GM19193 (cell line): ENCODE results near the gene FER1L5.

Experiments used
- POLR2A ChIP-seq: IDR thresholded peaks from 4 replicates; pipeline ENCODE4 v1.6.1; 2011; ENCODE audit not compliant: insufficient read depth, insufficient read length; ENCODE audit errors: extremely low read depth

FER1L5 gene

DNA sequence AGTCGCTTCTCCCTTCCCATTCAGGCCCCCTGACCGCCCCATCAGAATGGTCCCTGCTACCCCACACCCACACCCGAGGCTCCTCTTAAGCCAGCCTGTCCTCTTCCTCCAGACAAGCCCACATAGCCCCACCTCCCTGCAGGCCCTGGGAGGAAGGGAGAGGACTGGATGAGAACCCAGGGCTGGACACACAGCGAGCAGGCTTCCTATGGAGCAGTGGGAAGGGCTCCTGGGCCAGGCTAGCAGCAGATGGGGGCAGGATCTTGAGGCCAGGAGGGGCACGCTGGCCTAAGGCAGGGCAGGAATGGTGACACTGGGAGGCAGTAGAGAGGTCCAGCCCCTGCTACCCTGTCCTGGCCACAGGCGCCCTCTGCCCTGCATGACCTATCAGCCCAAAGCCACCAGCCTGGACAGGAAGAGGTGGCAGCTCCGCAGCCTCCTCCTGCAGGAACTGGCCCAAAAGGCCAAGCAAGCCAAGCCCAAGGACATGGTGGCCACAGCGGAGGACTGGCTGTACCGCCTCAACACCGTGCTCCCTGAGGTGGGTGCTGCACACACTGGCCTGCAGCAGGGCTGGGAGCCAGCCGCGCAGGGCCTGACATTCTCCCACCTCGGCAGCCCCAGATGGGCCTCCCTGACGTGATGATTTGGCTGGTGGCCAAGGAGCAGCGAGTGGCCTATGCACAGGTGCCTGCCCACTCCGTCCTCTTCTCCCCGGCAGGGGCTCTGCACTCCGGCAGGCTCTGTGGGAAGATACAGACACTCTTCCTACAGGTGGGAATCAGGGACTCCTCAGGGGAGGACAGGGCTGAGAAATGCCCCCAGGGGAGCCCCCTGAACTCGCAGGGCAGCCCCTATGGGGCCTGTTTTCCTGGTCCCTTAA lies 43.3 kb downstream of the FER1L5 start:
- no peak for TF ChIP-seq POLR2A

DNA sequence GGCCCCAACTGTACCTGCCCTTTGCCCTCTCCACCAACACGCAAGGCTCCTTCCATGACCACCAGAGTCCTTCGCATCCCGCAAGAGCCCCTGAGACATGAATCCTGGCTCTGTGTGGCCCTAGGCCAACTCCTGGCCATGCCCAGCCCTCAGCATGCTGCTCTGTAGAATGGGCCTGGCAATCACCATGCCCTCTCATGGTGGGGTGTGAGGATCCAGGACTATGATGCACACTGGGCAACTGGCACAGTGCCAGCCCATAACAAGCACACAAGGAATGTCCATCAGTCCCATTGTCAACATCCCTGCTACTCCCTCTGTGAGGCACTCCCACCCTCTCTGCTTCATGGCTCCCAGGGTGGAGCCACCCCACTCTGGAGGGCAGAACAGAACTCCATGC lies 44.7 kb downstream of the FER1L5 start:
- TF ChIP-seq POLR2A, result no peak

DNA sequence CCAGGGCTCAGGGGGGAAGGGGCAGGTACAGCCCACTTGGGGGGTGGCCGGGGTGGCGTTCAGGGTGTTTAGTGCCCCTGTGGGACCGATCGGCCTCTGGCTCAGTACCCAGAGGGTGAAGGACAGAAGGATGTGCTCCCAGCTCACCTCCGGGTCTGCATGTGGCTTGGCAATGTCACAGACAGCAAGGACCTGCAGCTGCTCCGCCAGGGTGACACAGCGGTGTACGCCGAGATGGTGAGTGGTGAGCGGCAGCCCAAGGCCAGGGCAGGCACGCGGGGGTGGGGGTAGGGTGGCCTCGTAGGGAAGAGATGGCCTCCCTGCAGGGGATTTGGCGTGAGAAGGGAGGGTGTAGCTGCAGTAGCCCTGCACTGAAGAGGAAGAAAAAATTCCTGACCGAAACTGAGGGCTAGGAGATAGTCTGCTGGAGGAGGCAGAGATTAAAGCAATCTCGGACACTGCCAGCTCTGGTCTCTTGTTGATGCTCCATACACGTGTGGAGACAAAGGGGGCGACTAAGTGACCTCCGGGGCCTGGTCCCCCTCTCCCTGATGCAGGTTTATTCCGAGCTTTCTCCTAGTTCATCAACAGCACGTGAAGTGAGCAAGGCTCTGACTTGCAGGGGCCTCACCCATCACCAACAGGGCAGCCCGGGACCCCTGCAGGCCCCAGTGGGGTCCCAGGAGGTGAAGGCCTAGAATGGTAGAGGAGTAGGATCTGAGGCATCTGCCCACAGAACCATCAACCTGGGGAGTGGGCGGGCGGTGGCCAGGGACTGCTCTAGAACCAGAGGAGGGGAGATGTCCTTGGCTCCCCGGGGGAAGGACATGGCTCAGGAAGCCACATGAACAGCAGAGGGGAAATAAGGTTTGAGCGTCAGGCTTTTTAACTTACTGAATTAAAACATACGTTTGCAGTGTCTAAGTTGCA lies 45.4 kb downstream of the FER1L5 start:
- TF ChIP-seq POLR2A, result no peak

DNA sequence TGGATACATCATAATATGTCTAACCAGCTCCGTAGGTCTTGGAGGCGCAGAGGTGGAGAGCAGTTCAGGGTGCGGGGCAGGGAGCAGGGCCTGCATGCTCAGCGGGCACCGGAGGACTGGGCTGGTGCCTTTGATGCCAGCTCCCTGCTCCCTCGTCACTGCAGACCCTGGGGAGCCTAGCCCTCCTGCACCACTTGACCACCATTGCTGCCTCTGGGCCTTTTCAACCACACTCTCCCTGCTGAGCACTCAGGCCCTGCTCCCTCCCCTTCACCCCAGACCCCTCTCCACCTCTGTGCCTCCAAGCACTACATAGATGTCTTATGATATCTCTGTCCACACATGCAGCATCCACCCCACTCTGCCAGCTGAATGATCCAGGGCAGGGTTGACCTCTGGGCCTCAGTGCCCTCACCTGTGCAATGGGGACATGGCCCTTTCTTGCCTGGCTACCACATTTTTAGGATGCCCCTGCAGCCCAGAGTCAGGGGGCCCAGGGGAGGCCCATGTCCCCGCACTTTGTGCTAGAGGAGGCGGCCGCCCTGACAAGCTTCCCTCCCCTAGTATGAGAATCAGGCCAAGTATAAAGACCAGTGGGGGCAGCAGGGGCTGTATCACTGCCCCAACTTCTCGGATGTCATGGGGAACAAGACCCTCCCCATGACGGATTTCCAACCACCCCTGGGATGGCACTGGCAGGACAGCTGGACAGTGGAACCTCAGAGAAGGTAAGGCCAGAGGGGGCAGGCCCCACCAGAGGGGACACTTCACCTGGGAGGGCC lies 46.3 kb downstream of the FER1L5 start:
- TF ChIP-seq POLR2A, result no peak

DNA sequence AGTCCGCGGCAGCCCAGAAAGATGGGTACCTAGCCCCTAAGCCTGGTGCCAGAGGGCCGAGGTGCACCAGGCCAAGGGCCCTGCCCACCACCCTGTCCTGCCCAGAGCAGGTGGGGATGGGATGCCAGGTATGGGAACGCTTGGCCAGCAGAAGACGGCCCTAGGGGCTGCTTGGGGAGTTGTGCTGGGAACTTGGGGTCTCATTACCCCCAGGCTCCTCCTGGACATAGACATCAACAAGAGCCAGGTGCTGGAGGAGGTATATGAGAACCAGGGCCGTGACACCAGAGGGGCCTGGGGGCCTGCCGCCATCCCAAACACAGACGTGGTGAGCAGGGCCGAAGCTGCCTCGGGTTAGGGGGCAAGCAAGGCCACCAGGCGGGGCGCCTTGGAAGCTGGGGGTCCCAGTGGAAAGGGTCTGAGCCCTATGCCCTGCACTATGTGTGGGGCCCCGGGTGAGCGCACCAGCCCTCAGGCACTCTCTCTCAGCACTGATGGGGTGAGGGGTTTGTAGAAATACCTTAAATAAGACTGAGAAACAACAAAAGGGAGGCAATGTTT lies 46.9 kb downstream of the FER1L5 start:
- TF ChIP-seq POLR2A, result no peak

DNA sequence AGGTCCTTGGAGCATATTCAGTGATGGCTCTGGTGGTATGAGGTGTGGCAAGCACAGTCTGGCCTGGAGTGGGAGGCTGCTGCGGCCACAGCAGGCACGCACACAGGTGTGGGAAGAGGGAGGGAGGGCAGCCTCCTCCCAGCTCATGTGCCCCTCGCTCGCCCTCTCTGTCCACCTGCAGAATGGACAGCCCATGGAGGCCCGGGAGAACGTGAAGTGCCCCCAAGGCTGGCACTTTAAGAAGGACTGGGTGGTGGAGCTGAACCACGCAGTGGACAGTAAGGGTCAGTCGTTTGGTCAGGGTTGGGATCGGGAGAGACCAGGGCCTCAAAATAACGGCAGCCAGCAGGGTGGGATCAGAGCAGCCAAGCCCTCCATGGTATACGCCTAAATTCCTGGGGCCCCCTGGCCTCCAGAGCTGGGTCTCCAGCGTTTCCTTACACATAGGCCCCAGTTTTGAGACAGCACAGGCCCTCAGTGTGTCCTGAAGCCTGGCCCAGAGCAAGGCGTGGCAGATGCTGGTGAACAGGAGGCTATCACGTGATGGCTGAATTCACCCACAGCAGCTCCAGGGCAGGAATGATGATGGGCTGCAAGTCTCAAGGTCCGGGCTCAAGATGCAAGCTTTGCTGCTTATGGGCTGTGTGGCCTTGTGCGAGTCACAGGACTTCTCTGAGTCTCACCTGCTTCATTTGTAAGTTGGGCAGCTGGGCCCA lies 47.9 kb downstream of the FER1L5 start:
- TF ChIP-seq POLR2A, result no peak

DNA sequence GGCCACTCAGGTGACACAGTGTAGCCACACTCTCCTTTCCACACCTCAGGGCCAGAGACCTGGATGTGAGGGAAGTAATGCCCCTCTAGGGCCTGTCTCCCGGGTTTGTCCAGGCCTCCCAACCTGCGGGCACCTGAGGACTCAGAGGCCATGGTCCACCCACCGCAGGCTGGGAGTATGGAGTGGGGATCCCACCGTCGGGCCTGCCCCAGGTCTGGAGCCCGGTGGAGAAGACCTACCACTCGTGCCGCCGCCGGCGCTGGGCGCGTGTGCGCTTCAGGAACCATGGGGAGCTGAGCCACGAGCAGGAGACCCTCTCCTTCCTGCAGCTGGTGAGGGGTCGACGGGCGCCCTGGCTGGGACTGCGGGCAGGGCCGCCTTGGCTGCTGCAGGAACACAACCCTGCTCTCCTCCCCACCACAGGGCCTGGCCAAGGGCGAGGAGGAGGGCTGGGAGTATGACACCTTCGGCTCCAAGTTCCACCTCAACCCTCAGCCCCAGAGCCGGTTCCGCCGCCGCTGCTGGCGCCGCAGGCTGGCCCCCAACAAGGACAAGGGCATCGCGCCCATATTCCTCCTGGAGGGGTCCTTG lies 48.6 kb downstream of the FER1L5 start:
- no peak for TF ChIP-seq POLR2A

DNA sequence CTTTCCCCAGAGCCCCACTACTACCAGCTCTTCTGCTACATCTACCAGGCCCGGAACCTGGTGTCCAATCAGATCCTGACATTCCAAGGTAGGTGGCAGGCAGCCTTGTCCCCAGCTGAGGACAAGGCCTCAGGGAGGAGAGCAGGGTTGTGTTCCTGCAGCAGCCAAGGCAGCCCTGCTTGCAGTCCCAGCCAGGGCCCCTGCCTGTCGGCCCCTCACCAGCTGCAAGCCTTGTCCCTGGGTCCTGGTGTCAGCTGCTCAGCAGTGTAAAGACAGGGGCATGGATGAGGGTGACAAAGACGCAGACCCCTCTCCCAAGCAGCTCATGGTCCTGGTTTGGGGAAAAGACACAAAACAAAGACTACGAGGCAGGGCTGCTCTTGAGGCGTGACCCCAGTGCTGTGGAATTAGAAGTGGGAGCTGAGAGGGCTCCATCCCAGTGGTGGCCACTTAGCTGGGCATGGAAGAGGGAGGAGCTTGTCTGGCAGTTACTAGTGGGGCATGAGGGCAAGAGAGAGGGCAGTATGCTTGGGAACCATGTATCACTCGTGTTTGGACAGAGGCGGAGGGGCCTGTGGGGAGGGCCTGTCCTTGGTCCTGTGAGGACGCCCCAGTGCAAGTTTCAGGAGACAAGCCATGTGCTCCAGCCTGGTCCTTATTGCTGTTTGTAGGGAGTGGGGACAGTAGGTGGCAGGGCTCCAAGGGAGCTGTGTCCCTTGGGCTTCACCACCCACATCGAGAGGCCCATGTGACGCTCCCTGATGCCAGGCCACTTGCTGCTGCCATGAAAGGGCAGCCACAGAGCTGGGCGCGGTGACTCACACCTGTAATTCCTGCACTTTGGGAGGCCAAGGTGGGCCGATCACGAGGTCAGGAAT lies 49.8 kb downstream of the FER1L5 start:
- TF ChIP-seq POLR2A, result no peak

DNA sequence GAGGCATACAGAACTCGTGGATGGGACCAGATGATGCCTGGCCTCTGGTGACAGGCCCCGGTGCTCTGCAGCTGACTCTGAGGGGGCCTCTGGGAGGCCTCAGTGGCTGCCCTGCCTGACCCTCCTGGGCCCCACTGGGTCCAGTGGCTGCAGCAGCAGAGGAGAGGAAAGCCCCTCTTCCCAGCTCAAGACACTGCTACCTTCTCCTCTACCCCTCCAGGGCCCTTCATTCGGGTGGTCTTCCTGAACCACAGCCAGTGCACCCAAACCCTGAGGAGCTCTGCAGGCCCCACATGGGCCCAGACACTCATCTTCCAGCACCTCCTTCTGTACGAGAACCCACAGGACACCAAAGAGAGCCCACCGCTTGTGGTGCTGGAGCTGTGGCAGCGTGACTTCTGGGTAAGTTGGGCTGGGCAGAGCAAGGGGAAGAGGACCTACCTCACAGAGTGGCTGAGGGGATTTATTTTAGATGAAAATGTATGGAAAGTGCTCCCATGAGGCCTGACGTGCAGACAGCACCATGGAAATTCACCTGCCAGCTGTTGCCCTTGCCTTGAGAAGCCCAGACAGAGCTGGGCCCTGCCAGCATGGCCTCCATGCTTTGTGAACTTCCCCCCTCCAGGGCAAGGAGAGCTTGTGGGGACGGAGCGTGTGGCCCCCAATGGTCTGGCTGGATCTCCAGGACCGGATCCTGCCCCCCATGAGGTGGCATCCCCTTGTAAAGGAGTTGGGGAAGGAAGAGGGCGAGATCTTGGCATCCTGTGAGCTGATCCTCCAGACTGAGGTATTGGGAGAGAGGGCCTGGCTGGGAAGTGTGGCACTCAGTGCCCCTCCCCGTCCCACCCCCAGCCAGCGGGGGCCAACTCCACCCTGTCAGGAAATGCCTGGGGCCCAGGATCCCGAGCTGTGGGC lies 51.0 kb downstream of the FER1L5 start:
- TF ChIP-seq POLR2A, result no peak

DNA sequence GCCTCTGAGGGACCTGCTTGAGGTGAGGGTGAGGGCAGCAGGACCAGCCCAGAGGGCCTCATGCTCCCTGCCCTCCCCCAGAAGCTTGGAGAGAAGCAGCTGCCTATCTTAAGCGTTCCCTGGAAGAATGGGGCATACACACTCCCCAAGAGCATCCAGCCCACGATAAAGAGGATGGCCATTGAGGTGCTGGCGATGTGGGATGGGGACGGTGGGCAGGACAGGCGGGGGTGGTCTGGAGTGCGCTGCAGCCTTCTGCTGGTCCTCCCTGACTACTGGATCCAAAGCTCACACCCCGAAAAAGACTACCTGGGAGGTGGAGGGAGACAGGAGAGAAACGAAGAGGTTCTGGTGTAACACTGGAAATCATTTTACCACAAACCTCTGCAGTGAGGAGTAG lies 51.7 kb downstream of the FER1L5 start:
- TF ChIP-seq POLR2A, result no peak

DNA sequence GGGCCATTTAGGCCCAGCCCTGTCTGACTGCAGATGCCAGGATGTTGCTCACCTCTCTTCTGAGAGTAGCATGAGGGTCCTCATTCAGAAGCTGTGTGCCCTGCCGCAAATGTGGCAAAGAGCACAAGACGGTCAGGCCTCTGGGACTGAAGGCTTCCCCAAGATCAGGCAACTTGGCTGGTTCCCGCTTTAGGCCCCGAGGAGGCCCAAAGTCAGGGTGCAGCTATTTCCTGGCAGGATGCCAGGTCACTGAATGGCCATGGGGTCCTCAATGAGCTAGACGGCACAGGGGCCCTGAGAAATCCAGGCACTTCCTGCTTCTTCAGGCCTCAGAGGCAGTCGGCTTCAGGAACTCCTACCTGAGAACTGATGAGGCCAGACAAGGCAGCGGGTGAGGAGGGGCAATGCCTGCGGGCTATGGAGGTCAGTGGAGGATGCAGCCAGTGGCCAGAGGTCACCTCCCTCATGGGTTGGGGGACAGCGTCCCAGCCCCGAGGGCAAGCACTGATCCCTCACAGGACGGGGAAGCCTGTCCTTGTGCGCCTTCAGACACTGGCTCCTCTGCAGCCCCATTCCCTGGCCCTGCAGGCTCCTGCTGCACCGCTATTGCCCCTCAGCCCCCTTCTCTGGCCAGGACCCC lies 52.4 kb downstream of the FER1L5 start:
- no peak for TF ChIP-seq POLR2A
